HG02870 (cell line): ENCODE measurements around the gene FAXC.

Source experiments
- ATAC-seq: cut with Tn5 transposase; IDR thresholded peaks from one replicate; pipeline ENCODE4 v1.9.1; 2021; ENCODE audit warnings: mild to moderate bottlenecking, moderate library complexity; ENCODE audit not compliant: unreplicated experiment

The FAXC gene

DNA sequence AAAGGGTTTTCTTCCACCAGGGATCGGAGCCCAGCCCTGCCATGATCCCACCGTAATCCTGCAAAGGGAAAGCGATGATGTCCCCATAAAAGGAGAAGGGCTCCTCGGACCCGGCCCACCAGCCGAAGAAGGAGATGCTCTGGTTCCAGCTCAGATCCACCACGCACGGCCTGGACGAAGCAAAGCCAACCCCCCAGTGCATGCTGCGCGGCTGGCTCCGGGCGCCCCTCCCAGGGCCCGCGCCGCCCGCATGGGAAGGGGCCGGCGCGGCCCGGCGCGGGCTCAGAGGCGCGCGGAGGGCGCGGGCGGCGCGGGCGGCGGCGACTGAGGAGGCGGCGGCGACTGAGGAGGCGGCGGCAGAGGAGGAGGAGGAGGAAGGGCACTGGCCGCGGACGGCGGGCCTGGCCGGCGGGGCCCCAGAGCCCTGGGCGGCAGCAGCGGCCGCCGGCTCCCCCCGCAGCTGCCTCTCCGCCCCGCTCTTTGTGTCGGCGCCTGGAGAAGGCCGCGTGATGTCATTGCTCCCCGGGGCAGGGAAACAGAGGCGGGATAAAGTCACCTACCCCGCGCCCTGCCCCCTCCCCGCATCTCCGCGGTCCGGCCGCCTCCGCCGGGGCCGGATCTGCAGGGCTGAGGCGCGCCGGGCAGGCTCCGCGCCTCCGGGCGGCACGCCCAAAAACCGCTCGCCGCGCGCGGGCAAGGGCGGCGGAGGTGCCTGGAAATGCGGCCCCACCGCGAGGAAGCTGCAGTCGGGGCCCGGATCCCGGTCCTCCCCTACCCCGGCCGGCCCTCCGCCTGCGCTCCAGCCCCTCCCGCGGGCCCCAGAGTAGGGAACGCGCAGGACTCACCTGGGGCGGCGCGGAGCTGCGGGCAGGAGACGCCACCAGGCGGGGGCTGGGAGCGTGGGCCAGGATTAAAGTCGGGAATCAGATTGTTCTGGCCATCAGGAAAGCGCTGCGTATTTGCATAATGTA, at the start of gene FAXC:
Gene FAXC, minus strand, starts transcription at position 504 of the 971 bp plus-strand sequence. Its CDS starts 302 bp downstream, at position 202.
- ATAC-seq = peak; percentile 42

DNA sequence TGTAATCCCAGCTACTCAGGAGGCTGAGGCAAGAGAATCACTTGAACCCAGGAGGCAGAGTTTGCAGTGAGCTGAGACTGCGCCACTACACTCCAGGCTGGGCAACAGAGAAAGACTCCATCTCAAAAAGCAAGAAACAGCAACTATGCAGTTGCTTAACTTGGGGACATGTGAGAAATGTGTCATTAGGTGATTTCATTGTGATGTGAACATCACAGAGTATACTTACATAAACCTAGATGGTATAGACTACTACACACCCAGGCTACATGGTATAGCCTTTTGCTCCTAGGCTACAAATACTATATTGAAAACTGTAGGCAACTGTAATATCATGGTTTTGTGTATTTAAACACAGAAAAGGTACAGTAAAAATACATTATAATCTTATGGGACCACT, 47.8 kb upstream of the FAXC start:
- ATAC-seq = no peak

DNA sequence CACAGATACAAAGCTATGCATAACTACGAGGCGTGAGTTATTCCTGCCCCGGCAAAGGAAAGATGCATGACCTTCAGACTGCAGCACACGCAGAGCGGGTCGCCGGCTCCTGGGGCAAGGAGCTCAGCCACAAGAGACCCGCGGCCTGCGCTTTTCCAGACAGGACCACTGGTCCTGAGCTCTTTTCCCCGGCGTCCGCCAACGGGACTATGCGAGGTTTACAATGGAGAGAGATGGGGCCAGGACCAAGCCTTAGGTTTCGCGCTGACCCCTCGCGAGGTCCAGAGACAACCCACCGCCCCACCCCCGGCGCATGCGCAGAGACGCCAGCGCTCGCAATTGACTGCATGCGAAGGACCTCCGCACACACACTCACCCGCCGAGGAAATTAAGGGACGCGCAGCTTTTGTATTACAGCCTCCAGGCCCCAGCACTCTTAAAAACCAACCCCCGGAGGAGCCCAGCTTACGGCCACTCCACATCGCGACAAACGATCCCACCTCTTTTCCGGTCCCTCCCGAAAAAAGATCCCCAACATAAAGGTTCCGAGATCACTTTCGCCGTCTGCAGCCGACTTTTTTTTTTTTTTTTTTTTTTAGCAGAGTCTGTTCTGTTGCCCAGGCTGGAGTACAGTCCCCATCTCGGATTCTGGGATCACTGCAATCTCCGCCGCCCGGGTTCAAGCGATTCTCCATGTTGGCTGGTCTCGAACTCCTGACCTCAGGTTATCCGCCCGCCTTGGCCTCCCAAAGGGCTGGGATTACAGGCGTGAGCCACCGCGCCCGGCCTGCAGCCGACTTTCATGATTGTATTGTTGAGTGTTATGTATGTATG, 44.4 kb upstream of the FAXC start, which contains the start of gene COQ3:
Gene COQ3, minus strand, starts transcription at position 498 of the 834 bp plus-strand sequence. Its CDS starts 16 bp downstream, at position 482.
- peak; percentile 72 for ATAC-seq

DNA sequence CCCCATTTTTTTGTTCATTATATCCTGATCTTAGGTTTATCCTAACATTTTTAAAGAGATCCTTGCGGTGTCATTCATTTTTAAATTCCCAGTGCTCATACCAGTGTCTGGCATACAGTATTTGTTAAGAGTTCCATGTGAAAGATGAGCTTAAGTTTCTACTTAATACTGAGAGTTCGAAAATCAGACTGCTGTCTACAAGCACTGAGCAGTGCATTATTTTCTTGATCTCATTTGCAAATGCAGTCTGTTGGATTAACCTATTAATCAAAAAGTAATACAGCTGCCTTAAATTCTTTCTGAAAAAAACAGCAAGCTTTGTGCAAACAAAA, 43.9 kb upstream of the FAXC start:
- ATAC-seq = peak; percentile 18

DNA sequence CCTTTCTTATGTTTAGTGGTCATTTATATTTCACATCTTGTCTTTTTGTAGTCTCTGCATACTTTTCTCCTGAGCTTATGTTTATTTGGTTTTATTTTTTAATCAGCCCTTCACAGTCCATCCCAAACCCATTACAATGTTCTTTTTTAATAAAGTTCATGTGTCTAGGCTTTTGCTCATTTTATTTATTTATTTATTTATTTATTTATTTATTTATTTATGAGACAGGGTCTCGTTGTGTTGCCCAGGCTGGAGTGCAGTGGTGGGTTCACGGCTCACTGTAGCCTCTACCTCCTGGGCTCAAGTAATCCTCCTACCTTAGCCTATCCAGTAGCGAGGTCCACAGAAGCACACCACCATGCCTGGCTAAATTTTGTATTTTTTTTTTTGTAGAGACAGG, 41.4 kb upstream of the FAXC start:
- no peak for ATAC-seq

DNA sequence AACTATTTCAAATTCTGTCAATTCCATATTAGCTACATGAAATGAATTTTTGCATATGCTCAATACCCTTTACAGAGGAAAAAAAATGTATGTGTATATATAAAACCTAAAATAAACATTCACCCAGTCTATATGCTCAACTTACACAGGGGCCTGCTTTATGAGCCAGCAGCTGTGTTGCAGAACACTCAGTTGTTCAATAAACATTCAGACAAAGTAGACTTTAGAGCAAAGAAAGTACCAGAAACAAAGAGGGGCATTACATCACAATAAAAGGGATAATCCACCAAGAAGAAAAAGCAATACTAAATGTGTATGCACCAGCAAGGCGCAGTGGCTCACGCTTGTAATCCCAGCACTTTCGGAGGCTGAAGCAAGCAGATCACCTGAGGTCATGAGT, 35.0 kb upstream of the FAXC start:
- no peak for ATAC-seq

DNA sequence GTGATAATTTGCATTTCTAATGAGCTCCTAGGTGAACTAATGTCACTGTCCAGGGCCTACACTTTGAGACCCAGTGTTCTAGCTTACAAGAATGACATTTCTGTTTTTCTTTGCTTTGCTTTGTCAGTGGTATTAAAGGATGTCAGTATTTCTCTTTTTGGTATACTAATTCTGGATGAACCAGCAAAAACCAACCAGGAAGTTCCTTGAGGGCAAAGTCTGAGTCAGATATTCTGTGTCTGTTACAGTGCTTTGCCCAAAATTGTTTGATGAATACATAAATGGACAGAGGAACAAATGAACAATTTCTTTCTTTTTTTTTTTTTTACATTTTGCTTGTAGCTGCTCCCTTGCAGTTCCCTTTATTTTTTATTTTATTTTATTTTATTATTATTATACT, 29.2 kb upstream of the FAXC start:
- ATAC-seq = no peak

DNA sequence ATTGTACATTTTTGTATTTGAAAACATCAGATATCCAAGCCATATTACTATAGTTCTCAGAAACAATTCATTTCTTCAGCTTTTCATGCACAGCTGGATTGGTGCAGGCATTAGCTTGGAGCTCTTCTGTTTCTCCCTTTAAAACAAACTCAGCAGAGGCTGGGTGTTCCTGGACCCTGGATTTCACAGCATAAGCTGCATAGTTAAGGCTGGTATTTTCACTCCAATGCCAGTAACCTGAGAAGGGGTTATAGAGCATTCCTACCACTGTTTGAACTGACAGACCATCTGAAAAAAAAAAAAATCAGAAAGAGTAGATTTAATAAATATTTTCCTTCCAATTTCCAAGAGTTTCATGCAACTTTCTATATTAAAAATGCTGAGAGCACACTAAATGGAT, 20.1 kb upstream of the FAXC start:
- ATAC-seq = no peak

DNA sequence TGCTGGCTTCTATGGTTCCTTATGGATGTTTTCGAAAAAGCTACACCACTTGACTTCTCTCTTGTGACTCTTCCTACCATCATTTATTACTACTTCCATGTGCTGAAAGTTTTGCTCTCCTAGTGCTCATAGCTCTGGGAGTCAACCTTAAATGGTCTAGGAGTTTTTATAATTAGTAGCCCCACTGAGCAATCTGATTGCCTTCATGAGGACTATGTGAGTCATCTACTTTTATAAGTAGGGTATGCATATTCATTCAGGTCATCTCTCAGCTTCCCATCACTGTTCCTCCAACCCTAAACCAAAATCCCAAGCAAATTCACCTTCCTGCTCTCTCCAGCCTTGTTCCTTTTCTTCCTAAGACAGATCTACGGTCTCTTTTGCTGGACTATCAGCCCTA, 17.4 kb upstream of the FAXC start:
- no peak for ATAC-seq

DNA sequence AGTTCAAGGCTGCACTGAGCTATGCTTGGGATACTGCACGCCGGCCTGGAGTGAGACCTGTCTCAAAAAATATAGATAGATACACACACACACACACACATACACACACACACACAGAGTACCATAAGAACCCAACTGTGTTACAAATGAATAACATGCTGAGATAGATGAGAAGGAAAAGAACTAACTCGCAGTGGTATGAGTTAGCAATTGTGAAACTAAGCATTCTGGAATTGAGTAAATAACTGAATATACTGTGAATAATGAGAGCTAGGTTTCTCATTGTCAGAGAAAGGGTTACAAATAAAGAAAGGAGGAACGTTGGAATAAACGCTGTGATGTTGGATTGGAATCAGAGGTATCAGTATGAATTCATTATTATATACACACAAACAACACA, 14.6 kb upstream of the FAXC start:
- peak; percentile 96 for ATAC-seq

DNA sequence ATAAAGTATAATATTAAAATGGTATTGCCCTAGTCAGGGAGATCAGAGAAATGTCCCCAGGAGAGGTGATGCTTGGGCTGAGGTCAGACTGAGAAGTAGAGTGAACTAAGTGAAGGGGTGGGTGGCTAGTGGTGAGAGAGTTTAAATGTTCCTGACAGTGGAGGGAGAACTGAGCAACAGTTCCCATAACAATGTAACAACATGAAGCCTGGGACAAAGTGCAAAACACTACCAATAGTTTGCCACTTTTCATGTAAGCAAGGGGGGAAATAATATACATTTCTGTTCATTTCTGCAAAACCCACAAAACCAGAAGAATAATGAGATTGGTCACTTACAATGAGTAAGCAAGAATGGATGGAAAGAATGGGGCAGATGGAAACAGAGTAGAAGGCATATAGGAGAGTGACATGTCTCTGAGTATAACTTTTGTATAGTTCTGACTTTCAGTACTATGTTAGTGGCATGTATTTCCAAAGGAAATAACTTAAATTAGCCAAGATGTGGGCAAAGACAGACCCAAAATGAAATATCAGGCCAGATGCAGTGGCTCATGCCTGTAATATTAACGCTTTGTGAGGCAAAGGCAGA, 13.3 kb upstream of the FAXC start:
- ATAC-seq = peak; percentile 32

DNA sequence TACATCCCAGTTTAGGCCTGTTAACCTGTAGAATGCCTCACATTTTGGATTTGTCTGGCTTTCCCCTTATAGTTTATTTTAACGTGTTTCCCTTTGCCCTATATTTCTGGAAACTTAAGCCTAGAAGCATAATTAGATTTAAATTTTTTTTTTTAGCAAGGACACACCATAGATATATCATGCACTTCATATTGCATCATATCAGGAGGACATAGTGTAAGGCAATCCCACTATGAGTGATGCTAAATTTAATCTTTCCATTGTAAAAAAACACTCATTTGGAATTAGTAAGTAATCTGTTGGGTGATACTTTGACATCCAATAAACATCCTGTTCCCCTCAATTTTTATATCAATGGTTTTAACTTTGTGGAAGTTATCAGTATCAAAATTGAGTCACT, 10.3 kb upstream of the FAXC start:
- ATAC-seq = no peak

DNA sequence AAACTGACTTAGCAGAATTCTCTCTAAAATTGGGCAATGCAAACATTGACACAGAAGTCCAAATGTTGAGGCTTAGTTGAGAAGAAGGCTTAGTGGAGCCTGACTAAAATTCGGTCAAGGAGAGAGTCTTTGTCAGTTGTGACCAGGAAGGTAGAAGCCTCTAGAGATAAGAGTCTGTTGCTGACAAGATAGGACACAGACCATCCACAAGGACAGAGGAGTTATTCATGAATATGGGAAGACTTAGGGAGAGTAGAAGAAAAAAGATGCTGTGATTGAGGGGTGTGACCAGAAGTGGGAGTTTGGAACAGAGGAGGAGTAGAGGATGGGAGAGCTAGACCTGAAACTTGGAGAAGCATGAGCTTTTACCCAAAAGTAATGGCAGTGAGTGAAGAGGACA, 7.2 kb upstream of the FAXC start:
- ATAC-seq = no peak

DNA sequence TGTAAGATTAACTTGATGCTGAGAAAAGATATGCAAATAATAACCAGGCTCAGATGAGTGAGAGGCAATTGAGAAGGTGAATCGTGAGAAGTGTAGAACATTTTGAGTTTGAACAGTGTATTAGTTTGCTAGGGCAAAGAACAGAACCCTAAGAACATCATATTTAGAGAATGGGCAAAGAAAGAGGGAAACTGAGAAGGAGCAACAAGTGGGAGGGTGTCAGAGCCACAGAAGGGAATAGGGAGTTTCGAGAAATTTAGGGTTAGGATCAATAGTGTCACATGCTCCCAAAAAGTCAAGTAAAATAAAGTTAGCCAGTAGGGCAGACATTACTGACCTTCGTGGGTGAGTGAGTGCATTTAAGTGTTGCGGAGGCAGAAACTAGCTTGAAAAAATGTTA, 5.5 kb upstream of the FAXC start:
- no peak for ATAC-seq

DNA sequence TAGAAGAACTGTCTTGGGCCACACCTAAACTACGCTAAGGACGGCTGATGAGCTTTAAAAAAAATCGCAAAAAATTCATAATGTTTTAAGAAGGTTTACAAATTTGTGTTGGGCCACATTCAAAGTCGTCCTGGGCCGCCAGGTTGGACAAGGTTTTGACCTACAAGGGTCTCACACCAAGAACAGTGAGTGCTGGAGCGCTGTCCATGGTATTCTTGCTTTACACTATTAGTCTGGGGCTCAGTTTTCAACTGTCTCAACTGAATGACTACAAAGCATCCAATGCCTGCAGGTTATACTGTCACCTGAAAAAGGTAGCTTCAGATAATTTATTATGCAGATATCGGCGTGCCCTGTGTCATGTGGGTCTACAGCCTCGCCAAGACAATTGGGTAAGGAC, 3.7 kb upstream of the FAXC start:
- no peak for ATAC-seq

DNA sequence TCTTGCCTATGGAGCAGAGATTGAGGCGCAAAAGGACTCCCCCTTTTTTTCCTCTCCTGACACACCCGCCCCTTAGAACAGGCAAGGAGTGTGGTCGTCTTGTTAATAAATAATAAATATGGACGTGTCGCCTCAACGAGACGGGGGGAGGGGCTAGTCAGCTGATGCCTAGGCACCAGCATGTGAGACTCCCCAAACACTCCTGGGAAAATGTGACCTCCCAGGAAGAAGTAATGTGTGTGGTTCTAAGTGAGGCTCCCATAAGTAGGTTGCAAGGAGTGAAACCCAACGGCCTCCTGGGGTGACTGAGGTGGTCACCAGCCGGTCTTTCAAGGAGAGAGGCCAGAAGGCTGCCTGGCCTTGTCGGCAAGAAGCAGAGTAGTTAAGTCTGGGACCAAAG, 1.1 kb upstream of the FAXC start:
- no peak for ATAC-seq

DNA sequence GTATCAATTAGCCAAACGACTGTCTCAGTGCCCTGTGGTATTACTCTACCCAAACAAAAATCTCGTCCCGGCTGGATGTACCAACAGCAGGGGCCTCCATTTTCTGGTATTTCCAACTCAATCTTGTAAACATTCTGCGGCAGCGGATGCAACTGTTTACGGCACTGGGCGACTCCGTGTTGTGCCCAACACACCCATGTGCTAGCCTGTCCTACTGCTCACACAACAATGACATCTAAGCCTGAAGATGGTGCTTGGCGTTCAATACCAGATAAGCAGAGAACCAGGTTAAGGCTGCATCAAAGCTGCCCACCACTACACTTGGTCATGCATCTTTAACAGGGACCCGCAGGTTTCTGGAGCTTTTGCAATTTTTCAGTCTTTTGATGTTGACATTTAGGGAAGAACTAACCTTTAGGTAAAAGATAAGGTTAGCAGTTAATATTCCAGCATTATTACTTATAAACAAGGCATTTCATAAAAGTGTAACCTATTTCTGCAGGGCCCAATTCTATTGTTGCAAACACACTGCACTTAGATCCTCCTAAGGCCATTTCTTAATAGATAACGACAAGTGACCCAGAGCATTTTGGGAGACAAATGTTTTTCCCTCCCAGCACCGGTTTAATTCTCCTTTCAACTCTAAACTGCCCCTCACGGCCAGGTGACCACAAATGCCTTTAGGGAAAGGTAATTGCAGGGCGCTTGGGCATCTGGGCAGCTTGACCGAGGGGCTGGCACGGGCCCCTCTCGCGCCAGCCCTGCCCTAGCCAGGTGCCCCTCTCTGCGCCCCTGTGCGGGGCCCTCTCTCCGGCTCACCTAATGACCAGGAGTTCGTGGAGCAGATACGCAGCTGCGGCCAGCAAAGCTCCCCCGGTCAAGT, 945 bp downstream of the FAXC start:
- no peak for ATAC-seq

DNA sequence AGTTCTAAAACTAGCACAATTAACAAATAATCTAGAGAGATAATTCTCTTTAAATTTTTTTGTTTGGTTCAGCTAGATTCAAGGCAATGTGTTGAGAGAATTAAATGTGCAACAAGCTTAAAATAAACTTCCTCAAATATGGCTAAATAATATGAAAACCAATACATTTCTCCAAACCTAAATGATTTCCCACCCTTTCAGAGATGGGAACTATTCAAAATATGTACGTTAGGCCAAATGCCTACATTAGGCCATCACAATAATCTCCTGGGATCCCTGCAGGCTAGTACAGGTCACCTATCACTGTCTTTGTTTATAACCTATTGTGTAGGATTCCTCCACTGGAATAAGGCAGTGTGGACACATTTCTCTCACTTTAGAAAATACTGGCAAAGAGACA, 1.7 kb downstream of the FAXC start:
- no peak for ATAC-seq

DNA sequence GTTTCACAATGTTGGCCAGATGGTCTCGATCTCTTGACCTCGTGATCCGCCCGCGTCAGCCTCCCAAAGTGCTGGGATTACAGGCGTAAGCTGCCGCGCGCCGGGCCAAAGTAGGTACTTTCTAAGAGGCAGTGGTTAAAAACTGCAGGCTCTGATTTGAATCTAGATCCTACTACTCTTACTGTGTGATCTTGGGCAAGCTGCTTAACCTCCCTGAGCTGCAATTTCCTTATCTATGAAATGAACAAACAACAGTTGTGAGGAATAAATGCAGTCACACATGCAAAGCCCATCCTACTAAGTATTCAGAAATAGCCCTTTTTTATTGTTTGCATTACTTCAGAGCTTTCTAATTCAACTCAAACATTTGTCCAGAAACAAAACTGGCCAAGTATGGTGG, 2.9 kb downstream of the FAXC start:
- ATAC-seq = no peak

DNA sequence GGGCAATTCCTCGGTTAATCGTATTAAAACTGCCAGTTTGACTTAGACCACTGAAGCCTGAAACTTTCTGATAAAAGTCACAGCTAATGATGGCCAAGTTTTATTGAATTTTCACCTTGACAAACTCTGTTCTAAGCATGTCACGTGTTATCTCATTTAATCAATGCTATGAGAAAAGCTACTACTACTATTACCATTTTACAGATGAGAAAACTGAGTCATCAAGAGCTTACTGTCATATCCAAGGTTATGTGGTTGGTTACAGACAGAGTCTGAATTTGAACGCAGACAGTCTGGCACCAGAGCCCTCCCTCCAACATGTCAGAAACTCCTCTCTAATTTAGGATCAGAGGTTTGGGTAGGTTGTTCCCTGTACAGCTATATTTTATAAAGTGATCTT, 4.3 kb downstream of the FAXC start:
- ATAC-seq = no peak

DNA sequence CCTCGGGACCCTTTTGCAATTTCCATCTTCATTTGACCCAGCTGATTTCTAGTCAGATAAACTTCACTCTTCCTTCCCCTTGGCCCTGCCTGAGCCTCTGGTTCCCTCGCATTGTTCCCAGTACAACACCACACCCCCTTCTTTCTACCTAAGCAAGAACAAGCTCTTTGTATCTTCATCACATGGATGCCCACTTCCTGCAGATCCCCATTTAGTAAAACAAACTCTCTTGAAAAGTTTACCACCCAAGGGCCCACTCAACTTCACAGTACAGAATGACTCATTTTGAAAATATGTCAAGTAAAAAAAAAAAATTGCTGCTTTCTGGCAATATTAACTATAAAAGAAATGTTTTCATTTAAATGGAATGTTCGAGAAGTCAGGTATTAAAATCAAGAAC, 5.2 kb downstream of the FAXC start:
- ATAC-seq = no peak
